HEK293 (cell line): ENCODE data around the gene AGAP5.

Source experiments
- ATF2 ChIP-seq: fragments of 450-650 bp; formaldehyde crosslinking; IDR thresholded peaks from 2 replicates; pipeline ENCODE4 v1.5.1; 2016; ENCODE audit warnings: missing biosample characterization, missing genetic modification characterization, low read depth
- CTCF ChIP-seq: fragments of 450-650 bp; formaldehyde crosslinking; IDR thresholded peaks from 2 replicates; pipeline ENCODE4 v1.5.1; 2016; ENCODE audit warnings: missing biosample characterization, missing genetic modification characterization
- KLF8 ChIP-seq: fragments of 450-650 bp; formaldehyde crosslinking; IDR thresholded peaks from 2 replicates; pipeline ENCODE4 v1.5.1; 2016; ENCODE audit warnings: missing biosample characterization, missing genetic modification characterization
- YY2 ChIP-seq: fragments of 450-650 bp; formaldehyde crosslinking; IDR thresholded peaks from 2 replicates; pipeline ENCODE4 v1.5.1; 2016; ENCODE audit warnings: missing biosample characterization, missing genetic modification characterization
- ZBTB26 ChIP-seq: fragments of 450-650 bp; formaldehyde crosslinking; optimal IDR thresholded peaks from 2 replicates; pipeline ENCODE3; 2016; ENCODE audit warnings: missing biosample characterization, mild to moderate bottlenecking, missing genetic modification characterization
- ZBTB8A ChIP-seq: fragments of 450-650 bp; formaldehyde crosslinking; IDR thresholded peaks from 2 replicates; pipeline ENCODE4 v1.5.1; 2016; ENCODE audit warnings: missing biosample characterization, missing genetic modification characterization
- ZEB2 ChIP-seq: fragments of 450-650 bp; formaldehyde crosslinking; IDR thresholded peaks from 2 replicates; pipeline ENCODE4 v1.5.1; 2016; ENCODE audit warnings: missing biosample characterization, missing genetic modification characterization
- ZFP37 ChIP-seq: fragments of 450-650 bp; formaldehyde crosslinking; IDR thresholded peaks from 2 replicates; pipeline ENCODE4 v1.5.1; 2016; ENCODE audit warnings: missing biosample characterization, missing genetic modification characterization
- ZNF16 ChIP-seq: fragments of 450-650 bp; formaldehyde crosslinking; IDR thresholded peaks from 2 replicates; pipeline ENCODE4 v1.5.1; 2016; ENCODE audit warnings: low read depth, missing biosample characterization, missing genetic modification characterization
- ZNF175 ChIP-seq: fragments of 450-650 bp; formaldehyde crosslinking; IDR thresholded peaks from 2 replicates; pipeline ENCODE4 v1.5.1; 2016; ENCODE audit warnings: missing biosample characterization, missing genetic modification characterization
- ZNF19 ChIP-seq: fragments of 450-650 bp; formaldehyde crosslinking; IDR thresholded peaks from 2 replicates; pipeline ENCODE4; 2016; ENCODE audit warnings: missing biosample characterization, missing genetic modification characterization, low read depth
- ZNF366 ChIP-seq: fragments of 450-650 bp; formaldehyde crosslinking; conservative IDR thresholded peaks from 2 replicates; pipeline ENCODE4 v1.5.1; 2016; ENCODE audit warnings: missing biosample characterization, missing genetic modification characterization
- ZNF501 ChIP-seq: fragments of 450-650 bp; formaldehyde crosslinking; IDR thresholded peaks from 2 replicates; pipeline ENCODE4 v1.5.1; 2016; ENCODE audit warnings: missing biosample characterization, missing genetic modification characterization
- ZNF555 ChIP-seq: fragments of 450-650 bp; formaldehyde crosslinking; conservative IDR thresholded peaks from 2 replicates; pipeline ENCODE4 v1.5.1; 2017; ENCODE audit warnings: missing biosample characterization, mild to moderate bottlenecking, missing genetic modification characterization, inconsistent platforms
- ZNF600 ChIP-seq: fragments of 450-650 bp; formaldehyde crosslinking; IDR thresholded peaks from 2 replicates; pipeline ENCODE4 v1.5.1; 2016; ENCODE audit warnings: missing biosample characterization, missing genetic modification characterization
- ZNF629 ChIP-seq: fragments of 450-650 bp; formaldehyde crosslinking; IDR thresholded peaks from 2 replicates; pipeline ENCODE4 v1.5.1; 2017; ENCODE audit warnings: missing biosample characterization, missing genetic modification characterization
- ZNF639 ChIP-seq: fragments of 450-650 bp; formaldehyde crosslinking; IDR thresholded peaks from 2 replicates; pipeline ENCODE4 v1.5.1; 2016; ENCODE audit warnings: missing biosample characterization, missing genetic modification characterization
- ZNF654 ChIP-seq: fragments of 450-650 bp; formaldehyde crosslinking; IDR thresholded peaks from 2 replicates; pipeline ENCODE4 v1.5.1; 2016; ENCODE audit warnings: low read depth, missing biosample characterization, missing genetic modification characterization
- ZNF664 ChIP-seq: fragments of 450-650 bp; formaldehyde crosslinking; IDR thresholded peaks from 2 replicates; pipeline ENCODE4 v1.5.1; 2016; ENCODE audit warnings: missing biosample characterization, missing genetic modification characterization
- ZNF76 ChIP-seq: fragments of 450-650 bp; formaldehyde crosslinking; IDR thresholded peaks from 2 replicates; pipeline ENCODE4; 2016; ENCODE audit warnings: low read depth, missing biosample characterization, missing genetic modification characterization, borderline replicate concordance
- ZXDB ChIP-seq: fragments of 450-650 bp; formaldehyde crosslinking; IDR thresholded peaks from 2 replicates; pipeline ENCODE4 v1.5.1; 2016; ENCODE audit warnings: missing biosample characterization, missing genetic modification characterization
- TF ChIP-seq, protein P1 (sequence below): fragments of 450-650 bp; formaldehyde crosslinking; IDR thresholded peaks from 2 replicates; pipeline ENCODE4 v1.5.1; 2016; ENCODE audit warnings: missing biosample characterization, missing genetic modification characterization
- TF ChIP-seq, protein P2 (sequence below): fragments of 450-650 bp; IDR thresholded peaks from 2 replicates; pipeline ENCODE4 v1.5.1; 2018; ENCODE audit warnings: missing biosample characterization, mild to moderate bottlenecking, missing genetic modification characterization
- TF ChIP-seq, protein P3 (sequence below): fragments of 450-650 bp; formaldehyde crosslinking; IDR thresholded peaks from 2 replicates; pipeline ENCODE4 v1.5.1; 2016; ENCODE audit warnings: missing biosample characterization, missing genetic modification characterization
- TF ChIP-seq, protein P4 (sequence below): fragments of 450-650 bp; formaldehyde crosslinking; IDR thresholded peaks from 2 replicates; pipeline ENCODE4 v1.5.1; 2016; ENCODE audit warnings: missing biosample characterization, missing genetic modification characterization

AGAP5 gene

GRCh38 chr10:73743905-73744663 is 46.2 kb upstream of the AGAP5 start, which contains the start of gene SEC24C (continued):
- TF ChIP-seq ZNF654 (tag by site-specific recombination) = 0 out of 2 replicates have a peak, but pooled peaks have one; percentile 4
- TF ChIP-seq ZNF664 = 0 out of 2 replicates have a peak, but pooled peaks have one; percentile 5
- TF ChIP-seq ZNF16 (tag by site-specific recombination) = no peak
- peak; percentile 99 for TF ChIP-seq ZNF629 (tag by site-specific recombination)
- TF ChIP-seq ATF2 = 0 out of 2 replicates have a peak, but pooled peaks have one; percentile 3
- peak; percentile 40 for TF ChIP-seq ZNF555 (tag by site-specific recombination)
- peak; percentile 73 for TF ChIP-seq ZNF600 (tag by site-specific recombination)
- peak; percentile 91 for TF ChIP-seq ZNF639
- TF ChIP-seq, protein P1, sequence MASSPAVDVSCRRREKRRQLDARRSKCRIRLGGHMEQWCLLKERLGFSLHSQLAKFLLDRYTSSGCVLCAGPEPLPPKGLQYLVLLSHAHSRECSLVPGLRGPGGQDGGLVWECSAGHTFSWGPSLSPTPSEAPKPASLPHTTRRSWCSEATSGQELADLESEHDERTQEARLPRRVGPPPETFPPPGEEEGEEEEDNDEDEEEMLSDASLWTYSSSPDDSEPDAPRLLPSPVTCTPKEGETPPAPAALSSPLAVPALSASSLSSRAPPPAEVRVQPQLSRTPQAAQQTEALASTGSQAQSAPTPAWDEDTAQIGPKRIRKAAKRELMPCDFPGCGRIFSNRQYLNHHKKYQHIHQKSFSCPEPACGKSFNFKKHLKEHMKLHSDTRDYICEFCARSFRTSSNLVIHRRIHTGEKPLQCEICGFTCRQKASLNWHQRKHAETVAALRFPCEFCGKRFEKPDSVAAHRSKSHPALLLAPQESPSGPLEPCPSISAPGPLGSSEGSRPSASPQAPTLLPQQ = peak; percentile 44
- no peak for TF ChIP-seq ZNF366 (tag by site-specific recombination)
- TF ChIP-seq, protein P2, sequence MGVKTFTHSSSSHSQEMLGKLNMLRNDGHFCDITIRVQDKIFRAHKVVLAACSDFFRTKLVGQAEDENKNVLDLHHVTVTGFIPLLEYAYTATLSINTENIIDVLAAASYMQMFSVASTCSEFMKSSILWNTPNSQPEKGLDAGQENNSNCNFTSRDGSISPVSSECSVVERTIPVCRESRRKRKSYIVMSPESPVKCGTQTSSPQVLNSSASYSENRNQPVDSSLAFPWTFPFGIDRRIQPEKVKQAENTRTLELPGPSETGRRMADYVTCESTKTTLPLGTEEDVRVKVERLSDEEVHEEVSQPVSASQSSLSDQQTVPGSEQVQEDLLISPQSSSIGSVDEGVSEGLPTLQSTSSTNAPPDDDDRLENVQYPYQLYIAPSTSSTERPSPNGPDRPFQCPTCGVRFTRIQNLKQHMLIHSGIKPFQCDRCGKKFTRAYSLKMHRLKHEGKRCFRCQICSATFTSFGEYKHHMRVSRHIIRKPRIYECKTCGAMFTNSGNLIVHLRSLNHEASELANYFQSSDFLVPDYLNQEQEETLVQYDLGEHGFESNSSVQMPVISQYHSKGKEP = 0 out of 2 replicates have a peak, but pooled peaks have one; percentile 18
- TF ChIP-seq, protein P3, sequence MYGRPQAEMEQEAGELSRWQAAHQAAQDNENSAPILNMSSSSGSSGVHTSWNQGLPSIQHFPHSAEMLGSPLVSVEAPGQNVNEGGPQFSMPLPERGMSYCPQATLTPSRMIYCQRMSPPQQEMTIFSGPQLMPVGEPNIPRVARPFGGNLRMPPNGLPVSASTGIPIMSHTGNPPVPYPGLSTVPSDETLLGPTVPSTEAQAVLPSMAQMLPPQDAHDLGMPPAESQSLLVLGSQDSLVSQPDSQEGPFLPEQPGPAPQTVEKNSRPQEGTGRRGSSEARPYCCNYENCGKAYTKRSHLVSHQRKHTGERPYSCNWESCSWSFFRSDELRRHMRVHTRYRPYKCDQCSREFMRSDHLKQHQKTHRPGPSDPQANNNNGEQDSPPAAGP (tag by site-specific recombination) = peak; percentile 70
- no peak for TF ChIP-seq ZNF175 (tag by site-specific recombination)
- TF ChIP-seq, protein P4, sequence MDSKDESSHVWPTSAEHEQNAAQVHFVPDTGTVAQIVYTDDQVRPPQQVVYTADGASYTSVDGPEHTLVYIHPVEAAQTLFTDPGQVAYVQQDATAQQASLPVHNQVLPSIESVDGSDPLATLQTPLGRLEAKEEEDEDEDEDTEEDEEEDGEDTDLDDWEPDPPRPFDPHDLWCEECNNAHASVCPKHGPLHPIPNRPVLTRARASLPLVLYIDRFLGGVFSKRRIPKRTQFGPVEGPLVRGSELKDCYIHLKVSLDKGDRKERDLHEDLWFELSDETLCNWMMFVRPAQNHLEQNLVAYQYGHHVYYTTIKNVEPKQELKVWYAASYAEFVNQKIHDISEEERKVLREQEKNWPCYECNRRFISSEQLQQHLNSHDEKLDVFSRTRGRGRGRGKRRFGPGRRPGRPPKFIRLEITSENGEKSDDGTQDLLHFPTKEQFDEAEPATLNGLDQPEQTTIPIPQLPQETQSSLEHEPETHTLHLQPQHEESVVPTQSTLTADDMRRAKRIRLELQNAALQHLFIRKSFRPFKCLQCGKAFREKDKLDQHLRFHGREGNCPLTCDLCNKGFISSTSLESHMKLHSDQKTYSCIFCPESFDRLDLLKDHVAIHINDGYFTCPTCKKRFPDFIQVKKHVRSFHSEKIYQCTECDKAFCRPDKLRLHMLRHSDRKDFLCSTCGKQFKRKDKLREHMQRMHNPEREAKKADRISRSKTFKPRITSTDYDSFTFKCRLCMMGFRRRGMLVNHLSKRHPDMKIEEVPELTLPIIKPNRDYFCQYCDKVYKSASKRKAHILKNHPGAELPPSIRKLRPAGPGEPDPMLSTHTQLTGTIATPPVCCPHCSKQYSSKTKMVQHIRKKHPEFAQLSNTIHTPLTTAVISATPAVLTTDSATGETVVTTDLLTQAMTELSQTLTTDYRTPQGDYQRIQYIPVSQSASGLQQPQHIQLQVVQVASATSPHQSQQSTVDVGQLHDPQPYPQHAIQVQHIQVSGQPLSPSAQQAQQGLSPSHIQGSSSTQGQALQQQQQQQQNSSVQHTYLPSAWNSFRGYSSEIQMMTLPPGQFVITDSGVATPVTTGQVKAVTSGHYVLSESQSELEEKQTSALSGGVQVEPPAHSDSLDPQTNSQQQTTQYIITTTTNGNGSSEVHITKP = peak; percentile 67
- TF ChIP-seq ZEB2 = peak; percentile 62; the same call in 1 of the 2 replicates
- no peak for TF ChIP-seq ZNF19
- peak; percentile 88 for TF ChIP-seq ZNF501 (tag by site-specific recombination)
- TF ChIP-seq ZBTB8A (tag by site-specific recombination) = peak; percentile 47
- peak; percentile 98 for TF ChIP-seq YY2 (tag by site-specific recombination)
- TF ChIP-seq ZBTB26 (tag by site-specific recombination) = peak; percentile 28
- 0 out of 2 replicates have a peak, but pooled peaks have one; percentile 38 for TF ChIP-seq ZFP37 (tag by site-specific recombination)
- TF ChIP-seq ZXDB (tag by site-specific recombination) = peak; percentile 97
- TF ChIP-seq CTCF = peak; percentile 58; the same call in 1 of the 2 replicates
- TF ChIP-seq KLF8 (tag by site-specific recombination) = peak; percentile 74
- peak; percentile 84 for TF ChIP-seq ZNF76 (tag by site-specific recombination)
